Effector memory CD8-positive, alpha-beta T cell (primary cell): ENCODE data around the gene MFAP3.

Experiments
- ATAC-seq: fragments of 150-1000 bp; cut with Tn5 transposase; replicated peaks from 2 replicates; pipeline ENCODE4 v1.10.0; 2021; ENCODE audit warnings: mild to moderate bottlenecking, moderate library complexity
- DNase-seq, 3 experiments: peaks; one replicate each; pipeline ENCODE4 v3.0.0; 2021
- H3K27ac Mint-ChIP-seq, 2 donors: one replicate each; pipeline ENCODE4 v1.8.0; 2022; ENCODE audit warnings: mild to moderate bottlenecking in 2 of 2, mixed read lengths in 2 of 2, moderate library complexity in 2 of 2
- H3K27me3 Mint-ChIP-seq, 2 donors: one replicate each; pipeline ENCODE4 v1.8.0; 2022; ENCODE audit warnings: mixed read lengths in 2 of 2
- H3K36me3 Mint-ChIP-seq: one replicate; pipeline ENCODE4 v1.8.0; 2022; ENCODE audit warnings: mild to moderate bottlenecking, moderate library complexity, mixed read lengths; ENCODE audit not compliant: insufficient read depth
- H3K4me1 Mint-ChIP-seq, 2 donors: one replicate each; pipeline ENCODE4 v1.8.0; 2022; ENCODE audit warnings: low read depth in 2 of 2, mixed read lengths in 2 of 2
- H3K4me3 Mint-ChIP-seq, 2 donors: one replicate each; pipeline ENCODE4 v1.8.0; 2022; ENCODE audit warnings: mild to moderate bottlenecking in 2 of 2, mixed read lengths in 2 of 2, moderate library complexity in 2 of 2
- H3K9me3 Mint-ChIP-seq, 2 donors: one replicate each; pipeline ENCODE4 v1.8.0; 2022; ENCODE audit warnings: mixed read lengths in 2 of 2

MFAP3 gene

GRCh38 chr5:154031937-154032489, 6.8 kb upstream of the MFAP3 start:
- no peaks in the 10 kb centered on the region for H3K9me3 Mint-ChIP-seq
- peaks cover 6% of the 10 kb centered on the region for H3K36me3 Mint-ChIP-seq
- H3K27me3 Mint-ChIP-seq, result no peaks in the 10 kb centered on the region
- H3K27ac Mint-ChIP-seq, result no peak overlapping the region
- no peak overlapping the region for H3K4me3 Mint-ChIP-seq
- peaks cover 4 to 14% of the 10 kb centered on the region in 2 donors for H3K4me1 Mint-ChIP-seq
- DNase-seq, result no peak
- ATAC-seq, result no peak

- Mint-ChIP-seq H3K27ac (no peak overlapping the region), H3K27me3 (no peaks in the 10 kb centered on the region), H3K36me3 (peaks cover 13% of the 10 kb centered on the region), H3K4me1 (peaks cover 18 to 36% of the 10 kb centered on the region in 2 donors), H3K4me3 (no peak overlapping the region), H3K9me3 (no peaks in the 10 kb centered on the region)
- DNase-seq (no peak), ATAC-seq (no peak)
Measured at GRCh38 chr5:154034944-154035343, 3.8 kb upstream of the MFAP3 start.

GRCh38 chr5:154038261-154038706, 483 bp upstream of the MFAP3 start:
- ATAC-seq (peak; percentile 43), DNase-seq (peak in 1 of 3 experiments; percentile 30)
- peak overlapping the region; percentile 95 to 97 for H3K27ac Mint-ChIP-seq
- peaks cover 27 to 48% of the 10 kb centered on the region in 2 donors for H3K4me1 Mint-ChIP-seq
- H3K4me3 Mint-ChIP-seq, result peak overlapping the region; percentile 94 to 97
- H3K36me3 Mint-ChIP-seq, result peaks cover 15% of the 10 kb centered on the region
- no peaks in the 10 kb centered on the region for H3K27me3 Mint-ChIP-seq
- H3K9me3 Mint-ChIP-seq, result no peaks in the 10 kb centered on the region

GRCh38 chr5:154039458-154039829, 677 bp downstream of the MFAP3 start:
- H3K27me3 Mint-ChIP-seq, result no peaks in the 10 kb centered on the region
- H3K9me3 Mint-ChIP-seq, result no peaks in the 10 kb centered on the region
- H3K27ac Mint-ChIP-seq, result peak overlapping the region; percentile 95 to 97
- DNase-seq (no peak), ATAC-seq (no peak)
- peaks cover 33 to 53% of the 10 kb centered on the region in 2 donors for H3K4me1 Mint-ChIP-seq
- H3K4me3 Mint-ChIP-seq, result peak overlapping the region; percentile 94 to 97
- H3K36me3 Mint-ChIP-seq, result peaks cover 17% of the 10 kb centered on the region

GRCh38 chr5:154042766-154043165, 4.0 kb downstream of the MFAP3 start:
- Mint-ChIP-seq H3K9me3 (no peaks in the 10 kb centered on the region), H3K27me3 (no peaks in the 10 kb centered on the region), H3K4me1 (peaks cover 45 to 71% of the 10 kb centered on the region in 2 donors), H3K4me3 (no peak overlapping the region), H3K36me3 (peaks cover 17% of the 10 kb centered on the region), H3K27ac (peak overlapping the region; percentile 14 to 15)
- DNase-seq (no peak), ATAC-seq (no peak)

- Mint-ChIP-seq H3K27me3 (no peaks in the 10 kb centered on the region), H3K4me3 (no peak overlapping the region), H3K4me1 (peaks cover 41 to 70% of the 10 kb centered on the region in 2 donors), H3K36me3 (peaks cover 5% of the 10 kb centered on the region), H3K9me3 (no peaks in the 10 kb centered on the region), H3K27ac (peak overlapping the region in 1 of 2 donors; percentile 44)
- no peak for ATAC-seq
- DNase-seq, result no peak
Measured at GRCh38 chr5:154044099-154044498, 5.3 kb downstream of the MFAP3 start.

- Mint-ChIP-seq H3K4me3 (no peak overlapping the region), H3K4me1 (peaks cover 38 to 70% of the 10 kb centered on the region in 2 donors), H3K36me3 (peaks cover 4% of the 10 kb centered on the region), H3K27me3 (no peaks in the 10 kb centered on the region), H3K9me3 (no peaks in the 10 kb centered on the region), H3K27ac (peak overlapping the region; percentile 11 to 44)
- ATAC-seq (peak; percentile 79), DNase-seq (no peak)
Measured at GRCh38 chr5:154044581-154044980, 5.8 kb downstream of the MFAP3 start.

- Mint-ChIP-seq H3K4me3 (peak overlapping the region in 1 of 2 donors; percentile 57), H3K9me3 (no peaks in the 10 kb centered on the region), H3K36me3 (peaks cover 16% of the 10 kb centered on the region), H3K27ac (peak overlapping the region in 1 of 2 donors; percentile 30), H3K27me3 (no peaks in the 10 kb centered on the region), H3K4me1 (peaks cover 32 to 72% of the 10 kb centered on the region in 2 donors)
- DNase-seq, result no peak
- no peak for ATAC-seq
Measured at GRCh38 chr5:154046486-154046885, 7.7 kb downstream of the MFAP3 start.

- H3K4me1 Mint-ChIP-seq, result peaks cover 31 to 66% of the 10 kb centered on the region in 2 donors
- ATAC-seq (peak; percentile 32), DNase-seq (no peak)
- H3K36me3 Mint-ChIP-seq, result peaks cover 19% of the 10 kb centered on the region
- H3K27me3 Mint-ChIP-seq, result no peaks in the 10 kb centered on the region
- peak overlapping the region; percentile 6 to 57 for H3K4me3 Mint-ChIP-seq
- H3K27ac Mint-ChIP-seq, result peak overlapping the region; percentile 49 to 92
- H3K9me3 Mint-ChIP-seq, result no peaks in the 10 kb centered on the region
Measured at GRCh38 chr5:154047324-154047723, 8.6 kb downstream of the MFAP3 start.

- DNase-seq (no peak), ATAC-seq (no peak)
- Mint-ChIP-seq H3K36me3 (peaks cover 25% of the 10 kb centered on the region), H3K27ac (peak overlapping the region; percentile 38 to 92), H3K4me1 (peaks cover 22 to 52% of the 10 kb centered on the region in 2 donors), H3K9me3 (no peaks in the 10 kb centered on the region), H3K4me3 (no peak overlapping the region), H3K27me3 (no peaks in the 10 kb centered on the region)
Measured at GRCh38 chr5:154049636-154050035, 10.9 kb downstream of the MFAP3 start.

- H3K4me3 Mint-ChIP-seq, result no peak overlapping the region
- peaks cover 25% of the 10 kb centered on the region for H3K36me3 Mint-ChIP-seq
- DNase-seq (no peak), ATAC-seq (no peak)
- no peaks in the 10 kb centered on the region for H3K9me3 Mint-ChIP-seq
- no peaks in the 10 kb centered on the region for H3K27me3 Mint-ChIP-seq
- peak overlapping the region in 1 of 2 donors; percentile 17 for H3K27ac Mint-ChIP-seq
- H3K4me1 Mint-ChIP-seq, result peaks cover 7 to 32% of the 10 kb centered on the region in 2 donors
Measured at GRCh38 chr5:154053468-154053867, 14.7 kb downstream of the MFAP3 start.

GRCh38 chr5:154055201-154055600, 16.4 kb downstream of the MFAP3 start:
- no peak overlapping the region for H3K27ac Mint-ChIP-seq
- no peak overlapping the region for H3K4me3 Mint-ChIP-seq
- H3K36me3 Mint-ChIP-seq, result peaks cover 23% of the 10 kb centered on the region
- no peak for DNase-seq
- peaks cover 17 to 31% of the 10 kb centered on the region in 2 donors for H3K4me1 Mint-ChIP-seq
- no peaks in the 10 kb centered on the region for H3K27me3 Mint-ChIP-seq
- H3K9me3 Mint-ChIP-seq, result no peaks in the 10 kb centered on the region
- no peak for ATAC-seq

- H3K27me3 Mint-ChIP-seq, result no peaks in the 10 kb centered on the region
- H3K27ac Mint-ChIP-seq, result peak overlapping the region; percentile 64 to 92
- no peaks in the 10 kb centered on the region for H3K9me3 Mint-ChIP-seq
- H3K4me1 Mint-ChIP-seq, result peaks cover 17 to 25% of the 10 kb centered on the region in 2 donors
- DNase-seq (no peak), ATAC-seq (peak; percentile 19)
- H3K4me3 Mint-ChIP-seq, result peak overlapping the region; percentile 46 to 47
- peaks cover 10% of the 10 kb centered on the region for H3K36me3 Mint-ChIP-seq
Measured at GRCh38 chr5:154058055-154059038, 19.6 kb downstream of the MFAP3 start.
